Right lobe of liver (tissue), 4 donors: ENCODE results near the gene MYO15B.

Experiments
- POLR2A ChIP-seq: fragments of 450-650 bp; IDR thresholded peaks from one replicate; pipeline ENCODE4 v1.6.1; 2017; ENCODE audit warnings: antibody characterized with exemption, mild to moderate bottlenecking
- TF ChIP-seq, protein P1 (sequence below), 4 donors: fragments of 200-600 bp in 3 of 4; fragments of 450-650 bp in 1 of 4; IDR thresholded peaks; one replicate each; pipeline versions ENCODE4 v1.5.1 to v1.8.0; 2016 to 2022; ENCODE audit warnings: antibody characterized with exemption in 4 of 4, mild to moderate bottlenecking in 2 of 4
- donor health status: DM: no; HTN: no; CAD: no.
- donor health status: DM: no; HTN: no; CAD: no.
- donor health status: DM: no; HTN: yes; CAD: no.

DNA sequence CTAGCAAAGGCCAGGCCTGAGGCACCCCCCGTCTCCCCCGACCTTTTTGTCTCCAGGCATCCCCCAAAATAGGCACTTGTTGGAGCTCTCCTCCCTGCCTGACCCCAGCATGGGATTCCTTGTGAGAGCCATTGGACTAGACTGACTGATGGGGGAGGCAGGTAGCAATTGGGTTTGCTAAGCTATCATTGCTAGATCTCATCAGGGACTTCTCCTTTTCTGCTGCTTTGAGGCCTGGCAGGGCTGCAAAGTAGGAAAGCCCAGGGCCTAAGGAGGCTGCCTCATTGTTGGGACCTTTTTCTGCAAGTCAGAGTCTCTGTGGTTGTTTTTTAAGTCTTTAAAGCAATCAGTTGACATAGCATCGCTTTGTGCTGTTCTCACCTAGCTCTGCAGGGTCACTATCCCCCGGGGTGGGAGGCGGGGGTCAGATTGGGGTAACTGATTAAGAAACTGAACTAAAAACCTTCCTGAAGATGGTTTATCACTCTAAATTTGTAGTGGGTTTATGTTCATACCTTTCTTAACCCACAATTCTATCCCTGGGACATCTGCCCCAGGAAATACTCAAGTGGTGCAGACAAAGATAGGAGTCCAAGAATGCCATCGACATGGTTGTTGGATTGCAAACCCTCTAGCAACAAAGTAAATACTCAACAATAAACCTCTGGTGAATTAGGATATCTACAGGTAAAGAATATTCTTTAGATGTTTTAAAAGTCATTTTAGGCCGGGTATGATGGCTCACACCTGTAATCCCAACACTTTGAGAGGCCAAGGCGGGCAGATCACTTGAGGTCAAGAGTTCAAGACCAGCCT, 34.1 kb upstream of the MYO15B start:
- TF ChIP-seq, protein P1, sequence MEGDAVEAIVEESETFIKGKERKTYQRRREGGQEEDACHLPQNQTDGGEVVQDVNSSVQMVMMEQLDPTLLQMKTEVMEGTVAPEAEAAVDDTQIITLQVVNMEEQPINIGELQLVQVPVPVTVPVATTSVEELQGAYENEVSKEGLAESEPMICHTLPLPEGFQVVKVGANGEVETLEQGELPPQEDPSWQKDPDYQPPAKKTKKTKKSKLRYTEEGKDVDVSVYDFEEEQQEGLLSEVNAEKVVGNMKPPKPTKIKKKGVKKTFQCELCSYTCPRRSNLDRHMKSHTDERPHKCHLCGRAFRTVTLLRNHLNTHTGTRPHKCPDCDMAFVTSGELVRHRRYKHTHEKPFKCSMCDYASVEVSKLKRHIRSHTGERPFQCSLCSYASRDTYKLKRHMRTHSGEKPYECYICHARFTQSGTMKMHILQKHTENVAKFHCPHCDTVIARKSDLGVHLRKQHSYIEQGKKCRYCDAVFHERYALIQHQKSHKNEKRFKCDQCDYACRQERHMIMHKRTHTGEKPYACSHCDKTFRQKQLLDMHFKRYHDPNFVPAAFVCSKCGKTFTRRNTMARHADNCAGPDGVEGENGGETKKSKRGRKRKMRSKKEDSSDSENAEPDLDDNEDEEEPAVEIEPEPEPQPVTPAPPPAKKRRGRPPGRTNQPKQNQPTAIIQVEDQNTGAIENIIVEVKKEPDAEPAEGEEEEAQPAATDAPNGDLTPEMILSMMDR (IDR thresholded peaks at IDR 0.05), result no peak
- no peak for TF ChIP-seq POLR2A
